Measurements from ENCODE around the gene GMDS. TPM values are rescaled to one million over a fixed set of nuclear protein-coding genes. Genes with fewer than 3 reads are reported as not detected.

GMDS gene
- total and polyA plus RNA-seq, 2 experiments from 2014 or later, result 30.1 to 36.5 TPM

DNA sequence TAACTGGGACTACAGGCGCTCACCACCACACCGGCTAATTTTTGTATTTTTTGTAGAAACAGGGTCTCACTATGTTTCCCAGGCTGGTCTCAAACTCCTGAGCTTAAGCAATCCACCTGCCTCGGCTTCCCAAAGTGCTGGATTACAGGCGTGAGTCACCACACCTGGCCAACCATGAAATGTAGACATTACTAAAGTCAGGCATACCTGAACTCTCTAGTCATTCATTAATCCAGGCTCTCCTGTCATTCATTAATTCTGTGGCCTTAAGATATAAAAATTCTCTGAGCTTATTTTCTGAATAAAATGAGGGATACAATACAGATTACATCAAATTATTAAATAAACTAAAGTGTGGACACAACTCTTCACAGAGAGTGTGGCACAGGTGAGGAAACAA is 159.7 kb downstream of the GMDS start:
- Histone ChIP-seq H3K4me1 (ENCODE audit: insufficient read depth) (no peaks in the 10 kb centered on the region), H3K79me2 (replicated peaks; ENCODE audit: insufficient read depth) (no peaks in the 10 kb centered on the region), H3K27ac (ENCODE audit: low read depth) (no peak overlapping the region), H3F3A (replicated peaks; ENCODE audit: low read depth) (no peaks in the 10 kb centered on the region), H3K27me3 (ENCODE audit: insufficient read depth) (no peaks in the 10 kb centered on the region), H4K20me1 (replicated peaks; ENCODE audit: insufficient read depth) (no peaks in the 10 kb centered on the region; the same call in 1 of the 2 replicates), H3K9me2 (ENCODE audit: insufficient read depth) (no peaks in the 10 kb centered on the region), H3K36me3 (ENCODE audit: insufficient read depth) (no peaks in the 10 kb centered on the region), H2AFZ (no peak overlapping the region), H3K4me2 (no peak overlapping the region), H3K4me3 (no peak overlapping the region)
- ATAC-seq (no peak), DNase-seq (ENCODE audit: low spot score) (no peak)
- no peaks in the 10 kb centered on the region for H3K36me3 Mint-ChIP-seq (ENCODE audit: low read depth)
- TF ChIP-seq EZH2phosphoT487 (IDR thresholded peaks at IDR 0.05; ENCODE audit: unreplicated experiment) (no peak), ZNF114 (CRISPR knock-in tag; IDR thresholded peaks at IDR 0.05) (no peak), ETS1 (IDR thresholded peaks at IDR 0.05) (no peak), CTCF (conservative IDR thresholded peaks at IDR 0.05; ENCODE audit: low read depth in 2 of 2) (no peak), STAT1 (IDR thresholded peaks at IDR 0.05; ENCODE audit: unreplicated experiment) (no peak), CREB1 (CRISPR knock-in tag; IDR thresholded peaks at IDR 0.05; ENCODE audit: low read depth) (no peak), ZNF331 (CRISPR knock-in tag; IDR thresholded peaks at IDR 0.05; ENCODE audit: low read depth) (no peak), REST (IDR thresholded peaks at IDR 0.05; ENCODE audit: unreplicated experiment) (no peak), POLR2AphosphoS5 (IDR thresholded peaks at IDR 0.05; ENCODE audit: low read depth) (no peak)
- no peaks in the 10 kb centered on the region for H3K9me3 Mint-ChIP-seq
- H3K4me3 Mint-ChIP-seq, result no peak overlapping the region
- H3K4me1 Mint-ChIP-seq, result no peaks in the 10 kb centered on the region
- no peaks in the 10 kb centered on the region for H3K27me3 Mint-ChIP-seq (ENCODE audit: insufficient read depth, low read depth, poor library complexity)
- no peak overlapping the region for H3K27ac Mint-ChIP-seq
